Caco-2 (cell line): Measurements from ENCODE around the gene WDPCP. TPM values are rescaled to one million over a fixed set of nuclear protein-coding genes. Genes with fewer than 3 reads are reported as not detected.
A peak's percentile ranks its signal among the peaks of the same experiment; 100 is the strongest.

Experiments used
- BruUV-seq: library from RNA; stranded (reverse); fragments of 400-500 nt; replicated peaks from 2 replicates; lab custom pipeline; 2021; lab: Mats Ljungman, UMichigan
- CTCF ChIA-PET: fragments of 300-600 bp; sonication (Branson Sonifier 250); formaldehyde crosslinking; loops from one replicate; lab custom pipeline; 2022; ENCODE audit warnings: antibody characterized with exemption; lab: Charles Lee
- POLR2A ChIA-PET: fragments of 300-600 bp; sonication (Branson Sonifier 250); formaldehyde crosslinking; loops from one replicate; lab custom pipeline; 2022; ENCODE audit warnings: antibody characterized with exemption; lab: Charles Lee
- DNase-seq, 2 experiments: peaks; one replicate each; pipeline versions ENCODE4 v3.0.0 to v3.0.0-alpha.2; 2020 to 2022
- H3K27me3 ChIP-seq: replicated peaks from 2 replicates; pipeline ENCODE4 v1.6.0; 2011; ENCODE audit warnings: low read length; ENCODE audit not compliant: control insufficient read depth, insufficient read depth
- H3K36me3 ChIP-seq: 2 replicates; pipeline ENCODE4 v1.5.1; 2011; ENCODE audit warnings: low read length; ENCODE audit not compliant: control insufficient read depth, insufficient read depth
- H3K4me1 ChIP-seq: fragments of 250-450 bp; sonication (Bioruptor Pico); 2 replicates; pipeline ENCODE4 v1.5.1; 2020; ENCODE audit warnings: mild to moderate bottlenecking
- H3K4me3 ChIP-seq: 2 replicates; pipeline ENCODE4 v1.5.1; 2011; ENCODE audit warnings: low read depth, mild to moderate bottlenecking, control low read depth, low read length
- H3K9me3 ChIP-seq: fragments of 250-450 bp; sonication (Bioruptor Pico); 2 replicates; pipeline ENCODE4 v1.5.1; 2020; ENCODE audit warnings: mild to moderate bottlenecking, moderate library complexity
- H3K27ac Mint-ChIP-seq: one replicate; pipeline ENCODE4 v1.8.0; 2022; ENCODE audit warnings: mixed read lengths; ENCODE audit not compliant: unreplicated experiment
- H3K27me3 Mint-ChIP-seq: one replicate; pipeline ENCODE4 v1.8.0; 2022; ENCODE audit warnings: mixed read lengths; ENCODE audit not compliant: insufficient read depth, unreplicated experiment
- H3K36me3 Mint-ChIP-seq: one replicate; pipeline ENCODE4 v1.8.0; 2022; ENCODE audit warnings: mild to moderate bottlenecking, mixed read lengths; ENCODE audit not compliant: insufficient read depth, unreplicated experiment
- H3K4me1 Mint-ChIP-seq: one replicate; pipeline ENCODE4 v1.8.0; 2022; ENCODE audit warnings: low read depth, mixed read lengths; ENCODE audit not compliant: unreplicated experiment
- H3K4me3 Mint-ChIP-seq: one replicate; pipeline ENCODE4 v1.8.0; 2022; ENCODE audit warnings: mild to moderate bottlenecking, moderate library complexity, mixed read lengths; ENCODE audit not compliant: unreplicated experiment
- H3K9me3 Mint-ChIP-seq: one replicate; pipeline ENCODE4 v1.8.0; 2022; ENCODE audit warnings: mixed read lengths; ENCODE audit not compliant: unreplicated experiment
- CTCF ChIP-seq, 2 experiments: fragments of 200-600 bp in 1 of 2; IDR thresholded peaks; 1 replicate in 1 of 2; 2 replicates in 1 of 2; pipeline versions ENCODE4 v1.5.1 to v1.8.0; 2011 to 2022; ENCODE audit warnings: antibody characterized with exemption in 1 of 2, control low read depth in 1 of 2, inconsistent platforms in 1 of 2, low read depth in 1 of 2, low read length in 1 of 2, mild to moderate bottlenecking in 1 of 2, moderate library complexity in 1 of 2; ENCODE audit not compliant: insufficient read depth in 1 of 2, severe bottlenecking in 1 of 2, unreplicated experiment in 1 of 2
- intact Hi-C: fragments of 100-400 bp; cut with micrococcal nuclease; formaldehyde crosslinking; loops from one replicate; pipeline ENCODE4 v1.10.0; 2022; ENCODE audit not compliant: unreplicated experiment
- total RNA-seq: library from RNA; stranded (reverse); gene quantifications from 2 replicates; pipeline ENCODE4 v1.2.3, GENCODE V29; 2022

The WDPCP gene
- total RNA-seq, 1 experiment from 2014 or later, result 16.2 TPM

DNA sequence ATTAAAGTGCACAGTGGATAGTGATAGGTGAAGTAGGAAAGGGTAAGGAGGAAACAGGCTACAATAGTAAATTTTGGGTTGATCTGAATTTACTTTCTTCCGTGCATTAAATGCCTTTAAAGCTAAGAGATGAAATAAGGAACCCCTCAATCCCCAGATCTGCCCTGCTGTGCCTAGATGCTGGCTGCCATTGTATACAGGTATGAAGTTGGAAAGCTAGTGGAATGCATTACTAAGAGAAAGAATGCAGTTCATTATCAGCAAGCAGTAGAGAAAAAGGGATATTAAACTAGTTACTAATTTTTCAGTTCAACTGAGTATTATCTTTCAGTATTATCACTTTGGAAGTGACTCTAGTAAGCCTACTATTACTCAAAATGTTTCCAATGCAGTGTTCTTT, 93.3 kb downstream of the WDPCP start:
- Histone ChIP-seq H3K36me3 (no peaks in the 10 kb centered on the region), H3K4me3 (no peak overlapping the region), H3K27me3 (no peaks in the 10 kb centered on the region), H3K9me3 (no peaks in the 10 kb centered on the region), H3K4me1 (no peaks in the 10 kb centered on the region)
- no peak for DNase-seq
- ChIA-PET CTCF (no interaction called here), POLR2A (interaction anchor here (0.7 kb wide), 1 partner anchor 423 kb away, joined by 7 read pairs; no protein-coding TSS in a partner anchor)
- BruUV-seq, result no TSS peak
- no peak overlapping the region for H3K4me3 Mint-ChIP-seq
- no peak overlapping the region for H3K27ac Mint-ChIP-seq
- no peaks in the 10 kb centered on the region for H3K4me1 Mint-ChIP-seq
- TF ChIP-seq CTCF (IDR thresholded peaks at IDR 0.05; ENCODE audit: insufficient read depth in 1 of 2, low read depth in 1 of 2, low read length in 1 of 2, severe bottlenecking in 1 of 2, unreplicated experiment in 1 of 2), result no peak
- H3K36me3 Mint-ChIP-seq, result no peaks in the 10 kb centered on the region
- H3K9me3 Mint-ChIP-seq, result no peaks in the 10 kb centered on the region
- intact Hi-C loops, result no loop called here
- H3K27me3 Mint-ChIP-seq, result no peaks in the 10 kb centered on the region

DNA sequence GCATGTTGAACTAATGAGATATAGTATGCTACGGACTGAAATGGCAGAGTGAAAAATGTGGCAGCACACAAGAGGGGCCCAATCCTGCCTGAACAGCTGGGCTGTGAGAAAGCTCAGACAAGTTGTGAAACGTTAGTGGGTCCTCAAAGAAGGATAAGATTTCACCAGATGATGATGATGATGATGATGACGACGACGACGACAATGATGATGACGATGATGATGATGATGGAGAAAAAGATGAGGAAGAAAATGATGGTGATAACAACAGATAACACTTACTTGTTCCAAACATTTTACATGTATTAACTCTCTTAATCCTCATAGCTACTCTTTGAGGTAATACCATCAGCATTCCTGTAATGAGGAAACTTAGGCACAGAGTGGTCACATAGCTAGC, 94.2 kb downstream of the WDPCP start:
- H3K4me3 Mint-ChIP-seq, result no peak overlapping the region
- H3K9me3 Mint-ChIP-seq, result no peaks in the 10 kb centered on the region
- H3K4me1 ChIP-seq, result no peaks in the 10 kb centered on the region
- H3K36me3 Mint-ChIP-seq, result no peaks in the 10 kb centered on the region
- no peak for DNase-seq
- H3K9me3 ChIP-seq, result no peaks in the 10 kb centered on the region
- H3K27me3 ChIP-seq, result no peaks in the 10 kb centered on the region
- no peak for TF ChIP-seq CTCF (IDR thresholded peaks at IDR 0.05; ENCODE audit: insufficient read depth in 1 of 2, low read depth in 1 of 2, low read length in 1 of 2, severe bottlenecking in 1 of 2, unreplicated experiment in 1 of 2)
- intact Hi-C loops, result no loop called here
- CTCF ChIA-PET, result no interaction called here
- no TSS peak for BruUV-seq
- H3K4me3 ChIP-seq, result no peak overlapping the region
- no peak overlapping the region for H3K27ac Mint-ChIP-seq
- POLR2A ChIA-PET, result no interaction called here
- H3K36me3 ChIP-seq, result no peaks in the 10 kb centered on the region
- no peaks in the 10 kb centered on the region for H3K4me1 Mint-ChIP-seq
- H3K27me3 Mint-ChIP-seq, result no peaks in the 10 kb centered on the region

- DNase-seq, result peak in 1 of 2 experiments; percentile 41
- Histone ChIP-seq H3K27me3 (no peaks in the 10 kb centered on the region), H3K36me3 (no peaks in the 10 kb centered on the region), H3K4me3 (no peak overlapping the region), H3K9me3 (no peaks in the 10 kb centered on the region), H3K4me1 (no peaks in the 10 kb centered on the region)
- intact Hi-C loops, result loop anchor here (2.0 kb wide), 1 partner anchor 295 kb away; no protein-coding TSS in a partner anchor
- Mint-ChIP-seq H3K4me1 (no peaks in the 10 kb centered on the region), H3K27me3 (no peaks in the 10 kb centered on the region), H3K9me3 (no peaks in the 10 kb centered on the region), H3K36me3 (no peaks in the 10 kb centered on the region), H3K27ac (no peak overlapping the region), H3K4me3 (no peak overlapping the region)
- CTCF ChIA-PET, result interaction anchor here (1.2 kb wide), 1 partner anchor 438 kb away, joined by 3 read pairs; the partner anchor contains the start of gene OTX1
- TF ChIP-seq CTCF (IDR thresholded peaks at IDR 0.05; ENCODE audit: insufficient read depth in 1 of 2, low read depth in 1 of 2, low read length in 1 of 2, severe bottlenecking in 1 of 2, unreplicated experiment in 1 of 2), result peak; percentile 78 to 80
- POLR2A ChIA-PET, result no interaction called here
- BruUV-seq, result no TSS peak
Measured at GRCh38 chr2:63488118-63488713, 100.1 kb downstream of the WDPCP start.
